ENCODE results near the gene DENND1A.
A peak's percentile ranks its signal among the peaks of the same experiment; 100 is the strongest.

The DENND1A gene

GRCh38 chr9:123350590-123351310 lies 579.2 kb downstream of the DENND1A start:
- H3K4me3 ChIP-seq (ENCODE audit: low read depth, low read length), result no peak overlapping the region
- no peak for TF ChIP-seq CTCF (IDR thresholded peaks at IDR 0.05; ENCODE audit: low read depth, low read length)

GRCh38 chr9:123349691-123350480 lies 580.0 kb downstream of the DENND1A start:
- peak; percentile 97 for TF ChIP-seq CTCF (IDR thresholded peaks at IDR 0.05; ENCODE audit: low read depth, low read length)

GRCh38 chr9:123349033-123349432 lies 580.9 kb downstream of the DENND1A start:
- H3K4me3 ChIP-seq (ENCODE audit: low read depth, low read length), result no peak overlapping the region
- TF ChIP-seq CTCF (IDR thresholded peaks at IDR 0.05; ENCODE audit: low read depth, low read length), result no peak

More at GRCh38 chr9:123349691-123350480, 580.0 kb downstream of the DENND1A start:
- H3K4me3 ChIP-seq (ENCODE audit: low read depth, low read length), result no peak overlapping the region

GRCh38 chr9:123348317-123348992 lies 581.5 kb downstream of the DENND1A start:
- H3K4me3 ChIP-seq (ENCODE audit: low read depth, low read length), result no peak overlapping the region
- no peak for TF ChIP-seq CTCF (IDR thresholded peaks at IDR 0.05; ENCODE audit: low read depth, low read length)

- no peak overlapping the region for H3K4me3 ChIP-seq (ENCODE audit: low read depth, low read length)
- no peak for TF ChIP-seq CTCF (IDR thresholded peaks at IDR 0.05; ENCODE audit: low read depth, low read length)
These were observed 582.5 kb downstream of the DENND1A start for GRCh38 chr9:123347289-123348060.

GRCh38 chr9:123346826-123347225 lies 583.1 kb downstream of the DENND1A start:
- TF ChIP-seq CTCF (IDR thresholded peaks at IDR 0.05; ENCODE audit: low read depth, low read length), result no peak
- H3K4me3 ChIP-seq (ENCODE audit: low read depth, low read length), result no peak overlapping the region
